GM10266 (cell line): ENCODE measurements around the gene CHMP4B.
"Not testable (repeated sequence)": the region's sequence is repeated elsewhere in the genome, so short reads cannot be mapped to it uniquely, and the experiment has no call there.

Source experiments
- DNase-seq: peaks from one replicate; pipeline ENCODE4 v3.0.0; 2012; ENCODE audit errors: extremely low spot score
- TF ChIP-seq, protein P1 (sequence below): IDR thresholded peaks from 2 replicates; pipeline ENCODE4 v1.5.1; 2012; ENCODE audit warnings: mild to moderate bottlenecking, low read depth; ENCODE audit not compliant: control insufficient read depth, insufficient read depth; ENCODE audit errors: missing control alignments

The CHMP4B gene

GRCh38 chr20:33789858-33790182, 21.3 kb upstream of the CHMP4B start:
- TF ChIP-seq, protein P1, sequence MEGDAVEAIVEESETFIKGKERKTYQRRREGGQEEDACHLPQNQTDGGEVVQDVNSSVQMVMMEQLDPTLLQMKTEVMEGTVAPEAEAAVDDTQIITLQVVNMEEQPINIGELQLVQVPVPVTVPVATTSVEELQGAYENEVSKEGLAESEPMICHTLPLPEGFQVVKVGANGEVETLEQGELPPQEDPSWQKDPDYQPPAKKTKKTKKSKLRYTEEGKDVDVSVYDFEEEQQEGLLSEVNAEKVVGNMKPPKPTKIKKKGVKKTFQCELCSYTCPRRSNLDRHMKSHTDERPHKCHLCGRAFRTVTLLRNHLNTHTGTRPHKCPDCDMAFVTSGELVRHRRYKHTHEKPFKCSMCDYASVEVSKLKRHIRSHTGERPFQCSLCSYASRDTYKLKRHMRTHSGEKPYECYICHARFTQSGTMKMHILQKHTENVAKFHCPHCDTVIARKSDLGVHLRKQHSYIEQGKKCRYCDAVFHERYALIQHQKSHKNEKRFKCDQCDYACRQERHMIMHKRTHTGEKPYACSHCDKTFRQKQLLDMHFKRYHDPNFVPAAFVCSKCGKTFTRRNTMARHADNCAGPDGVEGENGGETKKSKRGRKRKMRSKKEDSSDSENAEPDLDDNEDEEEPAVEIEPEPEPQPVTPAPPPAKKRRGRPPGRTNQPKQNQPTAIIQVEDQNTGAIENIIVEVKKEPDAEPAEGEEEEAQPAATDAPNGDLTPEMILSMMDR: no peak
- DNase-seq: no peak

GRCh38 chr20:33790566-33790965, 20.6 kb upstream of the CHMP4B start:
- TF ChIP-seq, protein P1: no peak
- no peak for DNase-seq

GRCh38 chr20:33791021-33791420, 20.1 kb upstream of the CHMP4B start:
- no peak for DNase-seq

GRCh38 chr20:33791540-33791939, 19.6 kb upstream of the CHMP4B start:
- TF ChIP-seq, protein P1: no peak

More at GRCh38 chr20:33791021-33791420, 20.1 kb upstream of the CHMP4B start:
- TF ChIP-seq, protein P1: no peak

GRCh38 chr20:33791959-33792597, 19.1 kb upstream of the CHMP4B start:
- DNase-seq: peak; percentile 67
- TF ChIP-seq, protein P1: peak; percentile 69

More at GRCh38 chr20:33791540-33791939, 19.6 kb upstream of the CHMP4B start:
- no peak for DNase-seq

DNA sequence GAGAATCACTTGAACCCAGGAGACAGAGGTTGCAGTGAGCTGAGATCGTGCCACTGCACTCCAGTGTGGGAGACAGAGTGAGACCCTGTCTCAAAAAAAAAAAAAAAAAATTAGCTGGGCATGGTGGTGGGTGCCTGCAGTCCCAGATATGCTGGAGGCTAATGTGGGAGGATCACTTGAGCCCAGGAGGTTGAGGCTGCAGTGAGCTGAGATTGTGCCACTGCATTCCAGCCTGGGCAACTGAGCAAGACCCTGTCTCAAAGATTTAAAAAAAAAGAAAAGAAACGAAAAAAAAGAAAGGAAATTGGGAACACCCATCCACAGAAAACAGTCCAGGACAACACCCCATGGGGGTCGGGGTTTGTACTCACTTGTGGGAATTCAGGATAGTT, 18.6 kb upstream of the CHMP4B start:
- DNase-seq: not testable (repeated sequence)

- no peak for DNase-seq
- TF ChIP-seq, protein P1: no peak
Measured at GRCh38 chr20:33793011-33793931, 17.9 kb upstream of the CHMP4B start.
